Measurements from ENCODE around the gene RAD51. TPM values are rescaled to one million over a fixed set of nuclear protein-coding genes. Genes with fewer than 3 reads are reported as not detected.

Gene RAD51
- total and polyA plus RNA-seq, 9 of the 15 experiments (the other 6 are each of a cell fraction or from before 2014, with no cell fraction given): 16.0 to 63.8 (median 34.6) TPM

DNA sequence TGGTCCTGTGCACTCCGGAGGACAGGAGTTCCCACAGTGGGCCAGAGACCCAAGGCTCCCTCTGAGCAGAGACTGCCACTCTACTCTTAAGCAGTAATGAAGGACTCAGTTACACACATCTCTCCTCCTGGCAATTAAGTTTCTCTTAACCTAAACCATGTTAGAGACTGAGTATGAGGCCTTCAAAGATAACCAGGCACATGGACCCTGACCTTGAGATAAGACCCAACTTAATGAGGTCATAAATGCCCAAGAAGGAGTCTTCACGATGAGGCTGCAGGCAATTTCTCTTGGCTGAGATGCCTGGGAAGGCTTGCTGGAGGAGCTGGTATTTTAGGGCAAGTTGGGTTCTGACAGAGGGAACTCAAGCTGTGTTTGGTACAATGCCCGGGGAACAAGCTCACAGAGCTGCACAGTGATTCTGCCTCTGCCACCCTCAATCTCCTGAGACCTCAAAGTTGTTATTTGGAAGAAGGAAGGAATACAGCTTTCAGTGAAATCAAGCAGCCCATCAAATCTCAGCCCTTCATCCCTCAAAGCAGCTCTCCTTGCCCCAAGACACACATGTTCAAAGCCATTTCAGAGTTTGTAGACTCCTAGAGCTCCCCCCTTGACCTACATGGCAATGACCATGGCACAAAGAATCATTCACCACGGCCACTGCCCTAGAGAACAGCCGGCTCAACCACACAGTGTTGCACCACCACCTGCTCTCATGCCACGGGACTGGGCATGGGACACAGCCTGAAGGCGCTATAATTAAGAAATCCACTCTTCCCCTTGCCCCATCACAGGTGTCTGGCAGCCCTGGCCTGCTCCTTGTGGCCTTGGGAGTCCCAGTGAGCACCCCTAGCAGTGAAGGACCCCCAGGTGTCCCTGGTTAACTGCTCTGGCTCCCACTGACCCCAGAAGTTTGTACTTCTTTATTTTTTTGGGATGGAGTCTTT lies 53.0 kb downstream of the RAD51 start (continued):
- no peak for TF ChIP-seq TOE1 (IDR thresholded peaks at IDR 0.05; ENCODE audit: borderline replicate concordance)
- no peak for TF ChIP-seq TOE1 (CRISPR knock-in tag; IDR thresholded peaks at IDR 0.05; ENCODE audit: borderline replicate concordance, low read depth)
- TF ChIP-seq PCBP2 (IDR thresholded peaks at IDR 0.05; ENCODE audit: low read depth, low read length, poor library complexity, severe bottlenecking): no peak
- TF ChIP-seq SIN3B (IDR thresholded peaks at IDR 0.05; ENCODE audit: low read depth): no peak
- no peak for TF ChIP-seq MBD2 (IDR thresholded peaks at IDR 0.05; ENCODE audit: borderline replicate concordance, low read depth)
- no peak for TF ChIP-seq ZNF133 (CRISPR knock-in tag; IDR thresholded peaks at IDR 0.05)
- 0 out of 2 replicates have a peak, but pooled peaks have one; percentile 15 for TF ChIP-seq ZNF121 (CRISPR knock-in tag; conservative IDR thresholded peaks at IDR 0.05)
- TF ChIP-seq SAP30 (IDR thresholded peaks at IDR 0.05; ENCODE audit: borderline replicate concordance, insufficient read depth, low read depth, low read length, poor library complexity, severe bottlenecking): no peak
- TF ChIP-seq ZKSCAN3 (CRISPR knock-in tag; IDR thresholded peaks at IDR 0.05): no peak
- TF ChIP-seq SMAD3 (CRISPR knock-in tag; conservative IDR thresholded peaks at IDR 0.05): no peak
- TF ChIP-seq, protein P1, sequence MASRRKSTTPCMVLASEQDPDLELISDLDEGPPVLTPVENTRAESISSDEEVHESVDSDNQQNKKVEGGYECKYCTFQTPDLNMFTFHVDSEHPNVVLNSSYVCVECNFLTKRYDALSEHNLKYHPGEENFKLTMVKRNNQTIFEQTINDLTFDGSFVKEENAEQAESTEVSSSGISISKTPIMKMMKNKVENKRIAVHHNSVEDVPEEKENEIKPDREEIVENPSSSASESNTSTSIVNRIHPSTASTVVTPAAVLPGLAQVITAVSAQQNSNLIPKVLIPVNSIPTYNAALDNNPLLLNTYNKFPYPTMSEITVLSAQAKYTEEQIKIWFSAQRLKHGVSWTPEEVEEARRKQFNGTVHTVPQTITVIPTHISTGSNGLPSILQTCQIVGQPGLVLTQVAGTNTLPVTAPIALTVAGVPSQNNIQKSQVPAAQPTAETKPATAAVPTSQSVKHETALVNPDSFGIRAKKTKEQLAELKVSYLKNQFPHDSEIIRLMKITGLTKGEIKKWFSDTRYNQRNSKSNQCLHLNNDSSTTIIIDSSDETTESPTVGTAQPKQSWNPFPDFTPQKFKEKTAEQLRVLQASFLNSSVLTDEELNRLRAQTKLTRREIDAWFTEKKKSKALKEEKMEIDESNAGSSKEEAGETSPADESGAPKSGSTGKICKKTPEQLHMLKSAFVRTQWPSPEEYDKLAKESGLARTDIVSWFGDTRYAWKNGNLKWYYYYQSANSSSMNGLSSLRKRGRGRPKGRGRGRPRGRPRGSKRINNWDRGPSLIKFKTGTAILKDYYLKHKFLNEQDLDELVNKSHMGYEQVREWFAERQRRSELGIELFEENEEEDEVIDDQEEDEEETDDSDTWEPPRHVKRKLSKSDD (conservative IDR thresholded peaks at IDR 0.05; ENCODE audit: low read length): no peak
- no peak for TF ChIP-seq ZNF184 (CRISPR knock-in tag; IDR thresholded peaks at IDR 0.05)
- TF ChIP-seq ESRRA (IDR thresholded peaks at IDR 0.05; ENCODE audit: borderline replicate concordance, low read depth): peak; percentile 86
- no peak for TF ChIP-seq TGIF2 (CRISPR knock-in tag; IDR thresholded peaks at IDR 0.05)
- no peak for TF ChIP-seq RBM15 (IDR thresholded peaks at IDR 0.05; ENCODE audit: insufficient read depth, low read length)
- TF ChIP-seq, protein P2, sequence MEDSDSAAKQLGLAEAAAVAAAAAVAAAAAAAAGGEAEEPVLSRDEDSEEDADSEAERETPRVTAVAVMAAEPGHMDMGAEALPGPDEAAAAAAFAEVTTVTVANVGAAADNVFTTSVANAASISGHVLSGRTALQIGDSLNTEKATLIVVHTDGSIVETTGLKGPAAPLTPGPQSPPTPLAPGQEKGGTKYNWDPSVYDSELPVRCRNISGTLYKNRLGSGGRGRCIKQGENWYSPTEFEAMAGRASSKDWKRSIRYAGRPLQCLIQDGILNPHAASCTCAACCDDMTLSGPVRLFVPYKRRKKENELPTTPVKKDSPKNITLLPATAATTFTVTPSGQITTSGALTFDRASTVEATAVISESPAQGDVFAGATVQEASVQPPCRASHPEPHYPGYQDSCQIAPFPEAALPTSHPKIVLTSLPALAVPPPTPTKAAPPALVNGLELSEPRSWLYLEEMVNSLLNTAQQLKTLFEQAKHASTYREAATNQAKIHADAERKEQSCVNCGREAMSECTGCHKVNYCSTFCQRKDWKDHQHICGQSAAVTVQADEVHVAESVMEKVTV (CRISPR knock-in tag; IDR thresholded peaks at IDR 0.05): no peak
